Astrocyte (in vitro differentiated cells and primary cell): ENCODE data around the gene USP35.

Experiments
- CTCF ChIP-seq: IDR thresholded peaks from 2 replicates; pipeline ENCODE4 v1.5.1; 2011; ENCODE audit warnings: low read depth, mild to moderate bottlenecking, inconsistent platforms, low read length, moderate library complexity; ENCODE audit not compliant: insufficient read depth
- EZH2 ChIP-seq: IDR thresholded peaks from 2 replicates; pipeline ENCODE4 v1.6.1; 2012; ENCODE audit warnings: mild to moderate bottlenecking, low read length, inconsistent platforms; ENCODE audit not compliant: insufficient read depth

- TF ChIP-seq CTCF (no peak), EZH2 (no peak)
Measured at GRCh38 chr11:78219493-78220217, 30.9 kb downstream of the USP35 start.
